NCI-H2081 (cell line): ENCODE measurements around the gene B3GNT3.
"Not testable (repeated sequence)": the region's sequence is repeated elsewhere in the genome, so short reads cannot be mapped to it uniquely, and the experiment has no call there.

Experiments used
- DNase-seq, 2 experiments: peaks; one replicate each; lab custom pipeline; 2025; lab: John Stamatoyannopoulos, UW

Gene B3GNT3

DNA sequence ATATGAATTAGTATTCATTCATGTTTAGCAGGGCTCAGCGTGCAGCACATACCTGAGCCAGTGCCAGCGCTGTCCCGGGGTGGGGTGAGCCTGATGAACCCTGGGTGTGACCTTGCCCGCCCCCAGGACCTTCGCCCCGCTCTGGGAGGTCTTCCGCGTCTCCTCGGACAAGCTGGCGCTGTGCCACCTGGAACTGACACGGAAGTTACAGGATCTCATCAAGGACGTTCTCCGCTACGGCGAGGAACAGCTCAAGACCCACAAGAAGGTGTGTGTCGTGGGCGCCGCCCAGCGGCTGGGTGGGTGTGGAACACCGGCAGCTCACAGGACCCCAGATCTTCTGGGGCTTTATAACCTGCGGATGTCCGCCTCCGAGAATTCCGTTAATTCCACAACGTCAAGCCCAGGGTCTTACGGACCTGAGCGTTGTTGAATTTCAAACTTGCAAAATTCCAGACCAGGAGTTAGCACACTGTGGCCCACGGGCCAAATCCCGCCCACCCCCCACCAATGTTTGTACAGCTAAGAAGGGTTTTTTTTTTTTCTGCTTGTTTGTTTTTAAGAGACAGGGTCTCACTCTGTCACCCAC lies 28.3 kb upstream of the B3GNT3 start:
- DNase-seq, result peak; percentile 65 to 77

GRCh38 chr19:17767559-17767958 lies 27.4 kb upstream of the B3GNT3 start:
- no peak for DNase-seq

DNA sequence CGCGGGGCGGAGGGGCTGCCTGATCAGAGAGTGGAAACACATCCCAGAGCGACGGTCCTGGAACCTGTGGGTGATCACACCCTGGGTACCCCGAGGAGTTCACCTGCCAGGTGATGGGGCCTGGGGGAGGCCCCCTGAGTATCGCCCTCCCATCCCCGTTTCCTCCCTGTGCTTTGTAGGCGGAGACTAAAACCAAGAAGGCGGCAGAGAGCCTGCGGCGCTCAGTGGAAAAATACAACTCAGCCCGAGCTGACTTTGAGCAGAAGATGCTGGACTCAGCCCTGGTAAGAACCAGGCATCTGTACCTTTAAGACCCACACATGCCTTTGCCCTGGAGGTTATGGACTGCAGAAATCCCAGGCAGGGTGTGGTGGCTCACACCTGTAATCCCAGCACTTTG lies 24.3 kb upstream of the B3GNT3 start:
- DNase-seq, result no peak

DNA sequence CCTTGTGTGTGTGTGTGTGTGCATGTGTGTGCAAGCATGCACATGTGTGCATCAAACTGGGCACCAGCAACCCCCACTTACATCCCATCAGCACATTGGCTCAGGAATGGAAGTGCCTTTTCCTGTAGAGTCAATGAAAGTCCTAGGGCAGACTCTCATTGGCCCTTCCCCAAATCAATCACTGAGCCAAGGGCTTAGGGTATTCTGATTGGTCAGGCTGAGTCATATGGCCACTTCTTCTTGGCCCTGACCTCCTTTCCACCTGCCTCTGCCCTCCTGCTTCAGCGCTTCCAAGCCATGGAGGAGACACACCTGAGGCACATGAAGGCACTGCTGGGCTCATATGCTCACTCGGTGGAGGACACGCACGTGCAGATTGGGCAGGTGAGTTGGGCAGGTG lies 22.8 kb upstream of the B3GNT3 start:
- DNase-seq, result no peak

- no peak for DNase-seq
Measured at GRCh38 chr19:17775245-17775927, 19.6 kb upstream of the B3GNT3 start.

DNA sequence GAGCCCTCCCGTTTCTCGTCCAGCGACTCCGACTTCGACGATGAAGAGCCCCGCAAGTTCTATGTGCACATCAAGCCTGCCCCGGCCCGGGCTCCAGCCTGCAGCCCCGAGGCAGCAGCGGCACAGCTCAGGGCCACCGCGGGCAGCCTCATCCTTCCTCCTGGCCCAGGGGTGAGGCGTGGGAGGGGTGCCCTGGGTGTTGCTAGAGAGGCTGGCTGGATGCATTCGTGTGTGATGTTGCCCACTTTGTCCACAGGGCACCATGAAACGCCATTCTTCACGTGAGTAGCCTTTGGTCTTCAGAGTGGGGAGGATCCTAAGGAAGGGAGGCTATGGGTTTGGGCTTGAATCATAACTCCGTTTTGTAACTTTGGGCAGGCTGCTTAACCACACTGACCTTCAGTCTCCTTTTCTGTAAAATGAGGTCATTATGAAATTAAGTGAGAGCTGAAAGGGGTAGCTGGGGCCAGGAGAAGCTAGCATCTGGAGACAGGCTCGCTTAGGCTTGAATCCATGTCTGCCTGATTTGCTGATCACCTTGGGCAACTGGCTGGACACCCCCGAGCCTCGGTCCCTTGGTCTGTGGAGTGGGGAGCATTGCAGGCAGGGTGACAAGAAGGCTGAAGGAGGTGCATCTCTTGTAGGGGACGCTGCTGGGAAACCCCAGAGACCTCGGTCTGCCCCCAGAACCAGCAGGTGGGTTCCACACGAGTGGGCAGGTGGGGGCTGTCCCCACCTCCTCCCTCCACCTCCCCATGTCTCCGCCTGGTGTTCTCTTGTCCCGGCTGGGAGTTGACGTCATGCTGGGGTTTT lies 18.7 kb upstream of the B3GNT3 start:
- DNase-seq, result no peak

DNA sequence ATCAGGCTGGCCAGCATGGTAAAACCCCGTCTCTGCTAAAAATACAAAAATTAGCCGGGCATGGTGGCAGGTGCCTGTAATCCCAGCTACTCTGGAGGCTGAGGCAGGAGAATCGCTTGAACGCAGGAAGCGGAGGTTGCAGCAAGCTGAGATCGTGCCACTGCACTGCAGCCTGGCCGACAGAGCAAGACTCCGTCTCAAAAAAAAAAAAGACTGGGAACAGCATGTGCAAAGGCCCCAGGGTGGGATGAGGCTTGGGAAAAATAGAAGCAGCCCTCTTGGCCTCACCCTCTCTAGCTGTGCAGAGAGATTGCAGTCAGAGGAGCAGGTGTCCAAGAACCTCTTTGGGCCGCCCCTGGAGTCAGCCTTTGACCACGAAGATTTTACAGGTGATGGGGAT lies 17.1 kb upstream of the B3GNT3 start:
- DNase-seq, result not testable (repeated sequence)

GRCh38 chr19:17778251-17778967 lies 16.5 kb upstream of the B3GNT3 start:
- no peak for DNase-seq

DNA sequence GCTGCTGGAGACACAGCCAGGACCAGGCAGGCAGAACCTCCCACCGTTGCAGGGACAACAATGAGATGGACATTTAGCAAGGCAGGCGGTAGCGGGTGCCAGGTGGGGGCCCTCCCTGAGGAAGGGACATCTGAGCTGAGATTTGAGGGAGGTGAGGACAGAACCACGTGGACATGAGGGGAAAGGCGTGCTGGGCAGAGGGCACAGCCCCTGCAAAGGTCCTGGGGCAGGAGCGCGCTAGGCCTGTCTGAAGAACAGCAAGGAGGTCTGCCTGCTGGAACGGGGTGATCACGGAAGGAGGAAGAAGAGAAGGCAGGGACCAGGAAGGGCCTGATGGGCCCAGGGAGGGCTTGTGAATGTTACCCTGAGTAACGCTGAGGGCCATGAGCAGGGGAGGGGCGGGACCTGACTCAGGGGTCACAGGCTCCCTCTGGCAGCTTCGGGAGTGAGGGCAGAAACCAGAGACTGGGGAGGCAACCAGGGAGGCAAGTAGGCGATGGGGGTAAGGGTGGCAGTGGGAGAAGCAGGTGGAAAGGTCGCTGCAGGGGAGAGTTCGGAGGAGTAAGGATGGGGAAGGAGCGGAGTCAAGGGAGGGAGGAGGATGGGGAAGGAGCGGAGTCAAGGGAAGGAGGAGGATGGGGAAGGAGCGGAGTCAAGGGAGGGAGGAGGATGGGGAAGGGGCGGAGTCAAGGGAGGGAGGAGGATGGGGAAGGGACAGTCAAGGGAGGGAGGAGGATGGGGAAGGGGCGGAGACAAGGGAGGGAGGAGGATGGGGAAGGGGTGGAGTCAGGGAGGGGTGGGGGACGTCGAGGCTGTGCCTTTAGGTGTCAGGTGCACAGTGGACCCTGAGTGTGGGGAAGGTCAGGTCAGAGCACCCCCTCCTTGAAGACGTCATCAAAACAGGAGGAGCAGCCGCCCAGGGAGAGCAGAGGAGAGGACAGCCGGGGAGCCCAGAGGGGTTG lies 15.7 kb upstream of the B3GNT3 start:
- no peak for DNase-seq

DNA sequence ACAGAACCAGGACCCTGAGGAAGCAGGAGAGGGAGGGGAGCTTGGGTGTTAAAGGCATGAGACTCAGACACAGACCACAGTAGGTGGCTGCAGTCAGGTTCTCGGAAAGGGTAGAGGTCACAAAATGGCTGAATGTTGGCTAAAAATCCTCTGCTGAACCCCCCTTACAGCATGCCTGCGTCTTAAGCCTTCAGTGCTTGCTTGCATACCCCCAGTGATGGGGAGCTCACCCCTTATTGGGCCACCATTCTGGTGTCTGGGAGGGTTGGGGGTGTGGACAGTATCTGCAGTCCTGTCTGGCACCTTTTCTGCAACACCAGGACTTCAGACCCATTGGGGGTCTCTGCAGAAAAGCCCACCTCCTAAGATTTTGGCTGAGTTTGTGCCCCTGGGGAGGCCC lies 14.2 kb upstream of the B3GNT3 start:
- no peak for DNase-seq

GRCh38 chr19:17783721-17784120 lies 11.2 kb upstream of the B3GNT3 start:
- DNase-seq, result not testable (repeated sequence)

GRCh38 chr19:17784201-17785008 lies 10.5 kb upstream of the B3GNT3 start:
- peak; percentile 65 to 67 for DNase-seq

- DNase-seq, result no peak
Measured at GRCh38 chr19:17787274-17787913, 7.5 kb upstream of the B3GNT3 start.

- DNase-seq, result no peak
Measured at GRCh38 chr19:17788632-17789031, 6.3 kb upstream of the B3GNT3 start.

DNA sequence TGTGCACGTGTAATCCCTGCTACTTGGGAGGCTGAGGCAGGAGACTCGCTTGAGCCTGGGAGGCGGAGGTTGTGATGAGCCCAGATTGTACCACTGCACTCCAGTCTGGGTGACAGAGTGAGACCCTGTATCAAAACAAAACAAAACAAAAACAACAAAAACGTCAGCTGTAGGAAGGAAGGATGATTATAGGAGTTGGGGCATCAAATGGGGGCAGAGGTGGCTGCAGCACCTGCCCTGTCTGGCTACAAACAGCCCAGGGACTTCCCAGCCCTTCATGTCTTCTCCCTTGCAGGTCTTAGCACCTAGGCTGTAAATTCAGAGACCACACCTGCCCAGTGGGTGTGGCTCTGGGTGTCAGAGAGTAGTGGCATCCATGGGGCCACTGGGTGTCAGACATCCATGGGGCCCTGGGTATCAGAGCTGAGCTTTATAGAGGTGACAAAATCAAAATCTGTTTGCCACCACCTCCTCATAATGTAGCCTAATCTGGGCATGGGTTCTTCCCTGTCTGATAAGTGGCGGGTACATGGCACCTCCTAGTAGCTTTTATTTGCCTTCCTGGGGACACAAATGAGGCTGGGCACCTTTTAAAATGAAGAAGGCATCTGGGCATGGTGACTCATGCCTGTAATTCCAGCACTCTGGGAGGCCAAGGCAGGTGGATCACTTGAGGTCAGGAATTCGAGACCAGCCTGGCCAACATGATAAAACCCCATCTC lies 4.7 kb upstream of the B3GNT3 start:
- no peak for DNase-seq

- no peak for DNase-seq
Measured at GRCh38 chr19:17794412-17794730, 567 bp upstream of the B3GNT3 start.

- no peak for DNase-seq
Measured at GRCh38 chr19:17795495-17795856, 538 bp downstream of the B3GNT3 start.

DNA sequence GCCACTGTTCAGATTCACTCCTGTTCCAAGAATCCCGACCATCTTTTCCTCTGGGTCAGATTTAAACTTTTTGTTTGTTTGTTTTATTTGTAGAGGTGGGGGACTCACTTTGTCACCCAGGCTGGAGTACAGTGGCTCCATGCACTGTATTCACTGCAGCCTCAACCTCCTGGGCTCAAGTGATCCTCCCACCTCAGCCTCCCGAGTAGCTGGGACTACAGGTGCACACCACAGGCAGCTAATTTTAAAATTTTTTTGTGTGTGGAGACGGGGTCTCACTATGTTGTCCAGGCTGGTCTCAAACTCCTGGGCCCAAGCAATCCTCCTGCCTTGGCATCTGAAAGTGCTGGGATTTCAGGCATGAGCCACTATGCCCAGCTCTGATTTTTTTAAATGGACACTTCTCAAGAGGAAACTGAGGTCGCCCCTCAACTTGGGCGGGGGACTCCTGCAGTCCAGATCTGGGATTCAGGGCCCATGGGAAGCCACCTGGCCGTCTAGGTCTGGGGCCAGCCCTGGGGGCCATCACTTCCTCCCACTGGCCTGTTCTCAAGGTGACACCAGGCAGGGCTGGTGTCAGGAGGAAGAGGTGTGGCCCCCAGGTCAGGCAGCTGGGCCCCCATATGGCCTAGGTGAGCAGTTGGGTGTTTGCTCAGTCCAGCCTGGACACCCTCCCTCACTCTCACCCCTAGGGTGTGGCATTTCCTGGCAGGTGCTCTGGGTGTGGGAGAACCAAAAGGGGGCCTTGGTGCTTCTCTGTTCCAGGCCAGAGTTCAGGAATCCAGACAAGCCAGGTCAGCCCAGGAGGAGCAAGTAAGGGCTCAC lies 1.3 kb downstream of the B3GNT3 start:
- no peak for DNase-seq
